Measurements from ENCODE around the gene RERE.

DNA sequence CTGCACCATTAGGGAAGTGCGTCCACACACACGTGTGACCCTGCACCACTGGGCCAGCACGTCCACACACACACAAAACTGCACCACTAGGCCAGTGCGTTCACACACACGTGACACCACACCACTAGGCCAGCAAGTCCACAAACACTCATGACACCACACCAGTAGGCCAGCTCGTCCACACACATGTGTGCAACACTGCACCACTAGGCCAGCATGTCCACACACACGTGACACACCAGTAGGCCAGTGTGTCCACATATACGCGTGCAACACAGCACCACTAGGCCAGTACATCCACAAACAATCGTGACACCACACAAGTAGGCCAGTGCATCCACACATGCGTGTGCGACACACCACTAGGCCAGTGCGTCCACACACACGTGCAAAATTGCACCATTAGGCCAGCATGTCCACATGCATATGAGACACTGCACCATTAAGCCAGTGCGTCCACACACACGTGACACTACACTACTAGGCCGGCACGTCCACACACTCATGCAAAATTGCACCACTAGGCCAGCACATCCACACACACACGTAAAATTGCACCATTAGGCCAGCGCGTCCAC lies 264.5 kb downstream of the RERE start:
- TF ChIP-seq, protein P1, sequence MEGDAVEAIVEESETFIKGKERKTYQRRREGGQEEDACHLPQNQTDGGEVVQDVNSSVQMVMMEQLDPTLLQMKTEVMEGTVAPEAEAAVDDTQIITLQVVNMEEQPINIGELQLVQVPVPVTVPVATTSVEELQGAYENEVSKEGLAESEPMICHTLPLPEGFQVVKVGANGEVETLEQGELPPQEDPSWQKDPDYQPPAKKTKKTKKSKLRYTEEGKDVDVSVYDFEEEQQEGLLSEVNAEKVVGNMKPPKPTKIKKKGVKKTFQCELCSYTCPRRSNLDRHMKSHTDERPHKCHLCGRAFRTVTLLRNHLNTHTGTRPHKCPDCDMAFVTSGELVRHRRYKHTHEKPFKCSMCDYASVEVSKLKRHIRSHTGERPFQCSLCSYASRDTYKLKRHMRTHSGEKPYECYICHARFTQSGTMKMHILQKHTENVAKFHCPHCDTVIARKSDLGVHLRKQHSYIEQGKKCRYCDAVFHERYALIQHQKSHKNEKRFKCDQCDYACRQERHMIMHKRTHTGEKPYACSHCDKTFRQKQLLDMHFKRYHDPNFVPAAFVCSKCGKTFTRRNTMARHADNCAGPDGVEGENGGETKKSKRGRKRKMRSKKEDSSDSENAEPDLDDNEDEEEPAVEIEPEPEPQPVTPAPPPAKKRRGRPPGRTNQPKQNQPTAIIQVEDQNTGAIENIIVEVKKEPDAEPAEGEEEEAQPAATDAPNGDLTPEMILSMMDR (conservative IDR thresholded peaks at IDR 0.05 in 1 of 2, IDR thresholded peaks at IDR 0.05 in 1 of 2; ENCODE audit: extremely low read depth in 1 of 2, insufficient read depth in 1 of 2, low read depth in 1 of 2, low read length in 2 of 2), result no peak
- no peak for TF ChIP-seq EZH2 (IDR thresholded peaks at IDR 0.05; ENCODE audit: borderline replicate concordance, low read length)
